AG10803 (cell line): ENCODE data around the gene ZNF487.

Source experiments
- DNase-seq: peaks from one replicate; pipeline ENCODE4 v3.0.0; 2010; ENCODE audit warnings: low read depth
- H3K4me3 ChIP-seq: 2 replicates; pipeline ENCODE4 v1.5.1; 2011; ENCODE audit warnings: mild to moderate bottlenecking, low read length, control low read depth
- TF ChIP-seq, protein P1 (sequence below): conservative IDR thresholded peaks from 2 replicates; pipeline ENCODE4 v1.5.1; 2011; ENCODE audit warnings: mild to moderate bottlenecking, low read length, control low read depth, inconsistent platforms

ZNF487 gene

GRCh38 chr10:43393606-43394360, 43.1 kb upstream of the ZNF487 start:
- TF ChIP-seq, protein P1, sequence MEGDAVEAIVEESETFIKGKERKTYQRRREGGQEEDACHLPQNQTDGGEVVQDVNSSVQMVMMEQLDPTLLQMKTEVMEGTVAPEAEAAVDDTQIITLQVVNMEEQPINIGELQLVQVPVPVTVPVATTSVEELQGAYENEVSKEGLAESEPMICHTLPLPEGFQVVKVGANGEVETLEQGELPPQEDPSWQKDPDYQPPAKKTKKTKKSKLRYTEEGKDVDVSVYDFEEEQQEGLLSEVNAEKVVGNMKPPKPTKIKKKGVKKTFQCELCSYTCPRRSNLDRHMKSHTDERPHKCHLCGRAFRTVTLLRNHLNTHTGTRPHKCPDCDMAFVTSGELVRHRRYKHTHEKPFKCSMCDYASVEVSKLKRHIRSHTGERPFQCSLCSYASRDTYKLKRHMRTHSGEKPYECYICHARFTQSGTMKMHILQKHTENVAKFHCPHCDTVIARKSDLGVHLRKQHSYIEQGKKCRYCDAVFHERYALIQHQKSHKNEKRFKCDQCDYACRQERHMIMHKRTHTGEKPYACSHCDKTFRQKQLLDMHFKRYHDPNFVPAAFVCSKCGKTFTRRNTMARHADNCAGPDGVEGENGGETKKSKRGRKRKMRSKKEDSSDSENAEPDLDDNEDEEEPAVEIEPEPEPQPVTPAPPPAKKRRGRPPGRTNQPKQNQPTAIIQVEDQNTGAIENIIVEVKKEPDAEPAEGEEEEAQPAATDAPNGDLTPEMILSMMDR: no peak
- no peak for DNase-seq
- H3K4me3 ChIP-seq: no peak overlapping the region

GRCh38 chr10:43394868-43395267, 42.0 kb upstream of the ZNF487 start:
- no peak overlapping the region; the same call in 1 of the 2 replicates for H3K4me3 ChIP-seq
- TF ChIP-seq, protein P1: no peak
- DNase-seq: no peak

DNA sequence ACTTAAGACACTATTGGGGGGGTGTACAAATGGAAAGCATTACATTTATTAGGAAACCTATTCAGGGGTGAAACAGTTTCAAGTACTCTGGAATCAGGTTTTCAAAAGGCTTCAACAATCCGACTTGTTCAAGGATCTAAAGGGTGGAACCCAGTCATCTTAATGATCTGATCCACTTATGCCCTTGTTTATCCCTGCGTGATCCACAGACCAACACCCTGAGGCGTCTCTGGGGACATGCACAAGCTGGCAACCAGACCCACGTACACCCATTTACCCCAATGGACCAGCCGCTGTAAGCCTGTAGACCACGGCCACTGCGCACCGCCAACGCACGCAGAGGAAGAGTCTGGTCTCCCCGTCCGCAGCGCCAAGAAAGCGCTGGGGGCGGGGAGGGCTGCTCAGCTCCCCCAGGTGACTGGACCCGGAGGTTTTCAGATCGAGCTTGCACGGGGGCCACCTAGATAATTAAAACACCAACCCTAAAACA, 41.3 kb upstream of the ZNF487 start:
- DNase-seq: no peak
- peak overlapping the region; percentile 62 for H3K4me3 ChIP-seq
- TF ChIP-seq, protein P1: no peak

DNA sequence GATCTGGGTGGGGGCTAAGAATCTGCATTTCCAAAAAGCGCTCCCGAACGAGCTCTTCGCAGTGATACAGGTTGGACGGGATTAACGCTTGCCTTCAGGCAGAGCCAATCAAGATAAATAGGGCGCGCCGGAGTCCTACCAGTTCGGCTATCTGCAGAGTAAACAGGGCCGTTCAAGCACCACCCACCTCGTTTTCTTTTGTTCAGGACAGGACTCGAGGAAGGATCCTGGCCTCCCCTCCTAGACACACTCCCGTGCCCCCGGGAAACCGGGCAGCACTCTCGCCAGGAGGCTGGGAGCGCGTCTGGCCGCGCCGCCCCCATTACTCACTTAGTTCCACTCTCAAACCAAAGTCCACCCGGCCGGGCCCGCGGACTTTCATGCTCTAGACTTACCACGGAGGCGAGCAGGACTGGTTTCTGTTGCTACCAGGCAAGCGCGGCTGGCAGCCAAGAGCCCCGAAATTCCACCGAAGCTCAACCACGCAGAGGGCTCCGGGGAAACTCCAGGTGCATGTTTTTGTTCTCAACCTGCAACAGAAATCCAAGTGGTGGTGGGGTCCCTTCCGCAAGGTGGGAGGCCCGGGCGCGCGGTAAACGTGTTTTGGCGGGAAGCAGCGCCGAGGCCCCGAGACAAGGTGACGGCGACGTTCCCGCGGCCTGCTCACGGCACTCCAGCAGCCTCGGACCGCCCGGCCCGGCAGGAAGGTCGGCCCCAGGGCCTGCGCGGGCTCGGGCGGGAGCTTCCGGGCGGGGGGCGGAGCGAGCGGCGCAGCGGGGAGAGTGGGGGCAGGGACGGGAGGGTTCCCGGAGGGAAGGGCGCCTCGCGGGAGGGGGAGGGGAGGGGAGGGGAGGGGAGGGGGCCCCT, 40.6 kb upstream of the ZNF487 start:
- peak; percentile 56 for DNase-seq
- TF ChIP-seq, protein P1: no peak
- H3K4me3 ChIP-seq: peak overlapping the region; percentile 62

DNA sequence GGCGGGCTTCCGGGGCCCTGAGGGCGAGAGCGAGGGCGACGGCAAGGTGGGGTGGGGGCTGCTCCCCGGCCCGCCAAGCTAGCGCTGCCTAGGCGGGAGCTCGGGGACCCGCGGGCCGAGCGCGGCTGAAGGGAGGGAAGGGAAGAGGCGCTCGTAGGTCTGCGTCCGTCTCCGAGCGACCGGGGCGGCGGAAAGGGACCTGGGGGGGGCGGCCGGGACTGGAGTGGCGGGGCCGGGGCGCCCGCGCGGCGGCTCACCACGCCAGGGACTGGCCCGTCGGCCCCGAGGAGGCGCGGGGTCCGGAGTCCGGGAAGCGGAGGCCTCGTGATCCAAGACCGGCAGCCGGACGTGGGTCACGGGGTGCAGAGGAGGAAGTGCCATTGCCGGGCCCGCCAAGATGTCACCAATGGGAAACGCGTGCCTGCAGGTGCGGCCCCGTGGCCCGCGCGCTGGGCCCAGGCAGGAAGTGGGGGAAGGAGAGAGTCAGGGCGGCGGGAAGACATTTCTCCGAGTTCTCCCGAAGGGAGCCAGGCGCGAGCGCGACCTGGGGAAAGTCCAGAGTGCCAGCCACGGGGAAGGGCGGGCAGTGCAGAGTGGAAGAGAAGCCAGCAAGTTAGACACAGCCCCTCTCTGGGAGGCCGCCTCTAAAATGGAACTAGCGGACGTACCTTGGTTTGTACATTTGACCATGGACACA, 39.8 kb upstream of the ZNF487 start:
- peak overlapping the region; percentile 62 for H3K4me3 ChIP-seq
- TF ChIP-seq, protein P1: no peak
- DNase-seq: peak; percentile 73

DNA sequence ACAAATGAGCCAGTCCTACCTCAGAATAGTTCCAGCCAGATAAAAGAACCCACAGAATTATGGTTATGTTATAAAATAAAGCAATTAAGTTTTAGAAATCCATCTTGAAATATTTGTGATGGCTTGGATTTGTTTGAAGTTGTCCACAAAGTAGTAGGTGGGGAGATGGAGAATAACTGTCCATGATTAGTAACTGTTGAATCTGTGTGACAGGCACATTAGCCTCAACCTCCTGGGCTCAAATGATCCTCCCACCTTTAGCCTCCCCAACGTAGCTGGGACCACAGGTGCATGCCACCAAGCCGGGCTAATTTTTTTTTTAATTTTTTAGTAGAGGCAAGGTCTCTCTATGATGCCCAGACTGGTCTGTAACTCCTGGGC, 38.0 kb upstream of the ZNF487 start:
- no peak for DNase-seq
- no peak overlapping the region for H3K4me3 ChIP-seq
- TF ChIP-seq, protein P1: no peak
